Hepatocyte (in vitro differentiated cells): ENCODE measurements around the gene DPP10. TPM values are rescaled to one million over a fixed set of nuclear protein-coding genes. Genes with fewer than 3 reads are reported as not detected.

Experiments
- DNase-seq: peaks from one replicate; pipeline ENCODE4 v3.0.0-alpha.2; 2016; ENCODE audit warnings: low spot score
- H2AFZ ChIP-seq: fragments of 200-600 bp; sonication (generic); 2 replicates; pipeline ENCODE4 v1.6.0; 2016; ENCODE audit warnings: antibody characterized with exemption, mild to moderate bottlenecking
- H3K27ac ChIP-seq: fragments of 200-600 bp; sonication (generic); 2 replicates; pipeline ENCODE4 v1.5.1; 2016; ENCODE audit warnings: mild to moderate bottlenecking
- H3K27me3 ChIP-seq: fragments of 200-600 bp; sonication (generic); 2 replicates; pipeline ENCODE4 v1.6.1; 2016
- H3K36me3 ChIP-seq: fragments of 200-600 bp; sonication (generic); replicated peaks from 2 replicates; pipeline ENCODE4 v1.5.1; 2016; ENCODE audit warnings: low read depth; ENCODE audit not compliant: insufficient read depth
- H3K4me1 ChIP-seq: fragments of 200-600 bp; sonication (generic); 2 replicates; pipeline ENCODE4 v1.5.1; 2016; ENCODE audit warnings: mild to moderate bottlenecking, moderate library complexity; ENCODE audit not compliant: insufficient read depth
- H3K4me2 ChIP-seq: fragments of 200-600 bp; sonication (generic); 2 replicates; pipeline ENCODE4 v1.6.0; 2016
- H3K4me3 ChIP-seq: fragments of 200-600 bp; sonication (generic); 2 replicates; pipeline ENCODE4 v1.5.1; 2016; ENCODE audit warnings: mild to moderate bottlenecking
- H3K79me2 ChIP-seq: fragments of 200-600 bp; sonication (generic); 2 replicates; pipeline ENCODE4 v1.6.0; 2017; ENCODE audit warnings: mild to moderate bottlenecking
- H3K9me2 ChIP-seq: fragments of 200-600 bp; sonication (generic); replicated peaks from 2 replicates; pipeline ENCODE4 v1.6.0; 2017; ENCODE audit warnings: mild to moderate bottlenecking; ENCODE audit not compliant: insufficient read depth
- H3K9me3 ChIP-seq: fragments of 200-600 bp; sonication (generic); 2 replicates; pipeline ENCODE4 v1.5.1; 2016; ENCODE audit warnings: low read depth, mild to moderate bottlenecking
- H4K20me1 ChIP-seq: fragments of 200-600 bp; sonication (generic); 2 replicates; pipeline ENCODE4 v1.6.0; 2016; ENCODE audit warnings: mild to moderate bottlenecking; ENCODE audit not compliant: insufficient read depth, poor library complexity, severe bottlenecking
- CTCF ChIP-seq: fragments of 200-600 bp; sonication (generic); IDR thresholded peaks from 2 replicates; pipeline ENCODE4 v1.5.1; 2016; ENCODE audit warnings: antibody characterized with exemption, mild to moderate bottlenecking; ENCODE audit not compliant: poor library complexity
- EZH2 ChIP-seq: fragments of 200-600 bp; sonication (generic); IDR thresholded peaks from 2 replicates; pipeline ENCODE4 v1.6.1; 2016; ENCODE audit warnings: antibody characterized with exemption, mild to moderate bottlenecking, borderline replicate concordance
- EZH2phosphoT487 ChIP-seq: fragments of 200-600 bp; sonication (generic); IDR thresholded peaks from one replicate; pipeline ENCODE4 v1.6.1; 2018; ENCODE audit warnings: antibody characterized with exemption, mild to moderate bottlenecking, low read depth, moderate library complexity; ENCODE audit not compliant: unreplicated experiment, severe bottlenecking
- WGBS: methylation state at CpG from one replicate; pipeline ENCODE4 v1.1.6; 2016; ENCODE audit warnings: low lambda C conversion rate; ENCODE audit errors: missing lambda C conversion rate; 5-methylcytosine and 5-hydroxymethylcytosine counted together
- polyA plus RNA-seq: library from polyadenylated mRNA; unstranded; fragments of >200 nt; fragmentation: Nextera tagmentation; extraction: Ambion mirVana; gene quantifications from 2 replicates; pipeline ENCODE4 v1.2.1, GENCODE V29; 2016
- total RNA-seq: library from RNA; depleted of rRNA; stranded (reverse); fragments of >200 nt; gene quantifications from 2 replicates; pipeline ENCODE4 v1.2.3, GENCODE V29; 2014

The DPP10 gene
- total and polyA plus RNA-seq, 2 experiments from 2014 or later = 5.0 to 15.7 TPM

GRCh38 chr2:115596659-115597375, 1154.4 kb downstream of the DPP10 start:
- H2AFZ ChIP-seq = no peak overlapping the region
- H3K4me2 ChIP-seq = no peak overlapping the region
- H3K4me1 ChIP-seq = no peaks in the 10 kb centered on the region
- H3K27ac ChIP-seq = no peak overlapping the region
- no peak overlapping the region for H3K4me3 ChIP-seq
- WGBS = 49% methylated on average over 3 of the region's 3 CpGs
- TF ChIP-seq CTCF (no peak), EZH2phosphoT487 (no peak), EZH2 (no peak)
- H3K27me3 ChIP-seq = no peaks in the 10 kb centered on the region
- no peaks in the 10 kb centered on the region for H3K9me2 ChIP-seq
- H4K20me1 ChIP-seq = no peaks in the 10 kb centered on the region
- peaks cover 9% of the 10 kb centered on the region for H3K9me3 ChIP-seq
- no peaks in the 10 kb centered on the region for H3K79me2 ChIP-seq
- no peak for DNase-seq
- no peaks in the 10 kb centered on the region for H3K36me3 ChIP-seq

DNA sequence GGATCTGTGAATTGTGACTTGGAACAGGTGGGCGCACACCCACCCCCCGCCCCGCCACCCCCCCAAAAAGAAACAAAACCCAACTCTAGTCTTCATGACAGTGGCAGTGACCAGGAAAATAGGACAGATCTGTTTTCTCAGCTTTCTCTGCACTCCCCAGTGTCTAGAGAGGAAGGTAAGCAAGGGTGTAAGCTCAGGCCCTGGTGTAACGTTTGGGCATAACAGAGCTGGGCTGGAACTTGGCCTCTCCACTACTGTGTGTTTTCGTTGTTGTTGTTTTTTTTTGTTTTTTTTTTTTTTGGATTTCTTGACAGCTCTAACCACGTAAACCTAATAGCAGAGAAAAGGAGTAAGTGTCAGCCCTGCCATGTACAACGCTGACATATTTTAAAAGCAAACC, 1160.8 kb downstream of the DPP10 start:
- Histone ChIP-seq H3K27ac (no peak overlapping the region), H3K79me2 (no peaks in the 10 kb centered on the region), H3K9me2 (no peaks in the 10 kb centered on the region), H3K4me2 (no peak overlapping the region), H3K36me3 (no peaks in the 10 kb centered on the region), H3K27me3 (no peaks in the 10 kb centered on the region), H3K4me1 (no peaks in the 10 kb centered on the region), H2AFZ (no peak overlapping the region), H3K9me3 (no peaks in the 10 kb centered on the region), H3K4me3 (no peak overlapping the region), H4K20me1 (no peaks in the 10 kb centered on the region)
- no peak for DNase-seq
- 83% methylated on average over 7 of the region's 7 CpGs for WGBS
- no peak for TF ChIP-seq EZH2
- TF ChIP-seq EZH2phosphoT487 = no peak
- TF ChIP-seq CTCF = no peak

DNA sequence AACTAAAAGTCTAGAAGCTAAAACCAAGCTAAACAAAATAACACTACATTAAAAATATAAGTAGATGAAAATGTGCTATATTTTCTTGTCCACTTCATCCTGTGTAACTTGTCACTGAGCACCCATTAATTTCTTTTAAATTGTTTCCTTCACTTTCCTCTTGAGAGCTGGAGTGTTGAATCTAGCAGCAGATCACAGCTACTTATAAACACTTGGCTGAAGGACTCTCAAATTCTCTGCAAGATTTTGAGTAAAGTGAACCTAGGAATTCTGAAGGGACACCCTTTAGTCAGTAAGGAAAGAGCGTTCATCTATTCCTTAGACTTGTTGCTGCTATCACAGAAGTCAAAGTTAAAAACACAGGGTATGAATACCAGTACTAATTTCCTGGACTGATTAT, 1163.9 kb downstream of the DPP10 start:
- no peaks in the 10 kb centered on the region for H3K9me3 ChIP-seq
- H3K4me2 ChIP-seq = no peak overlapping the region
- DNase-seq = no peak
- 79% methylated on average over 1 of the region's 1 CpG for WGBS
- H2AFZ ChIP-seq = no peak overlapping the region
- H3K9me2 ChIP-seq = no peaks in the 10 kb centered on the region
- H4K20me1 ChIP-seq = no peaks in the 10 kb centered on the region
- no peaks in the 10 kb centered on the region for H3K79me2 ChIP-seq
- H3K27me3 ChIP-seq = no peaks in the 10 kb centered on the region
- TF ChIP-seq CTCF (no peak), EZH2phosphoT487 (no peak), EZH2 (no peak)
- no peaks in the 10 kb centered on the region for H3K36me3 ChIP-seq
- no peak overlapping the region for H3K27ac ChIP-seq
- H3K4me3 ChIP-seq = no peak overlapping the region
- no peaks in the 10 kb centered on the region for H3K4me1 ChIP-seq
